Panc1 (cell line): ENCODE measurements around the gene OR56A5. TPM values are rescaled to one million over a fixed set of nuclear protein-coding genes. Genes with fewer than 3 reads are reported as not detected.

ENCODE experiments used
- ATAC-seq: fragments of 200-7000 bp; cut with Tn5 transposase; 2 replicates; pipeline ENCODE4 v1.9.1; 2020; ENCODE audit warnings: mild to moderate bottlenecking, moderate library complexity
- Bru-seq: library from RNA; stranded (reverse); fragments of 400-500 nt; gene quantifications from one replicate; lab custom pipeline; 2021; lab: Mats Ljungman, UMichigan
- BruChase-seq, 2 experiments: library from RNA; stranded (reverse); fragments of 400-500 nt; gene quantifications; one replicate each; lab custom pipeline; 2021; lab: Mats Ljungman, UMichigan
- BruUV-seq: library from RNA; stranded (reverse); fragments of 400-500 nt; replicated peaks from 2 replicates; lab custom pipeline; 2021; lab: Mats Ljungman, UMichigan
- CTCF ChIA-PET: fragments of 300-600 bp; sonication (Branson Sonifier 250); formaldehyde crosslinking; loops from one replicate; lab custom pipeline; 2022; ENCODE audit warnings: antibody characterized with exemption; lab: Charles Lee
- POLR2A ChIA-PET: fragments of 300-600 bp; sonication (Branson Sonifier 250); formaldehyde crosslinking; loops from one replicate; lab custom pipeline; 2022; ENCODE audit warnings: antibody characterized with exemption; lab: Charles Lee
- DNase-seq: peaks from one replicate; pipeline ENCODE4 v3.0.0-alpha.2; 2010; ENCODE audit warnings: low read depth, low spot score
- H3K27ac ChIP-seq: 2 replicates; pipeline ENCODE4 v1.5.1; 2011; ENCODE audit warnings: mild to moderate bottlenecking, low read length, inconsistent platforms
- H3K27me3 ChIP-seq: fragments of 200-500 bp; sonication (Bioruptor generic); 2 replicates; pipeline ENCODE4 v1.6.0; 2014; ENCODE audit warnings: low read length, inconsistent platforms; ENCODE audit not compliant: control insufficient read depth, insufficient read depth
- H3K36me3 ChIP-seq: fragments of 200-500 bp; sonication (Bioruptor generic); 2 replicates; pipeline ENCODE4 v1.5.1; 2014; ENCODE audit warnings: inconsistent platforms, mild to moderate bottlenecking, low read length, moderate library complexity; ENCODE audit not compliant: control insufficient read depth, insufficient read depth
- H3K4me1 ChIP-seq: 2 replicates; pipeline ENCODE4 v1.5.1; 2011; ENCODE audit warnings: inconsistent platforms, mild to moderate bottlenecking, low read length, moderate library complexity; ENCODE audit not compliant: control insufficient read depth, insufficient read depth
- H3K4me3 ChIP-seq, 2 experiments: 2 replicates each; pipeline ENCODE4 v1.5.1; 2011 to 2012; ENCODE audit warnings: low read depth in 2 of 2, low read length in 2 of 2, mild to moderate bottlenecking in 2 of 2, inconsistent platforms in 1 of 2, moderate library complexity in 1 of 2
- H3K9me3 ChIP-seq: fragments of 200-500 bp; sonication (Bioruptor generic); 2 replicates; pipeline ENCODE4 v1.5.1; 2014; ENCODE audit warnings: low read depth, mild to moderate bottlenecking, inconsistent platforms, low read length, moderate library complexity; ENCODE audit not compliant: control insufficient read depth, insufficient read depth
- POLR2AphosphoS5 ChIP-seq: IDR thresholded peaks from 2 replicates; pipeline ENCODE4 v1.6.1; 2012; ENCODE audit warnings: mild to moderate bottlenecking, low read depth, low read length, moderate library complexity
- SIN3A ChIP-seq: IDR thresholded peaks from 2 replicates; pipeline ENCODE4 v1.6.1; 2012; ENCODE audit warnings: low read depth, mild to moderate bottlenecking, low read length, moderate library complexity, borderline replicate concordance; ENCODE audit not compliant: insufficient read depth
- TCF7L2 ChIP-seq: IDR thresholded peaks from 2 replicates; pipeline ENCODE4 v1.6.1; 2011; ENCODE audit warnings: mild to moderate bottlenecking, low read depth, low read length, inconsistent platforms
- in situ Hi-C: cut with HindIII; loops from 2 replicates; pipeline ENCODE4 v1.10.0; 2016; ENCODE audit warnings: low sequenced_read_pairs, low pct_unique_long_range_greater_than_20kb
- intact Hi-C: fragments of 100-400 bp; cut with micrococcal nuclease; formaldehyde crosslinking; loops from one replicate; pipeline ENCODE4 v1.10.0; 2022; ENCODE audit not compliant: unreplicated experiment
- long read RNA-seq: library from polyadenylated mRNA; unstranded; transcript quantifications from one replicate; pipeline ENCODE4 v2.0.0, GENCODE V29; 2021; ENCODE audit not compliant: unreplicated experiment
- polyA plus RNA-seq: library from polyadenylated mRNA; unstranded; fragments of >200 nt; gene quantifications from one replicate; pipeline ENCODE4 v1.2.1, GENCODE V29; 2012; ENCODE audit warnings: missing spikeins; ENCODE audit not compliant: insufficient read length
- total RNA-seq: library from RNA; stranded (reverse); gene quantifications from one replicate; pipeline ENCODE4 v1.2.1, GENCODE V29; 2021; ENCODE audit not compliant: unreplicated experiment
- TF ChIP-seq, protein P1 (sequence below): fragments of 450-650 bp; IDR thresholded peaks from 2 replicates; pipeline ENCODE4 v1.5.1; 2017; ENCODE audit warnings: mild to moderate bottlenecking
- TF ChIP-seq, protein P2 (sequence below), 2 experiments: IDR thresholded peaks; 2 replicates each; pipeline ENCODE4 v1.6.1; 2011 to 2012; ENCODE audit warnings: low read depth in 2 of 2, control low read depth in 1 of 2, low read length in 1 of 2, mild to moderate bottlenecking in 1 of 2, moderate library complexity in 1 of 2; ENCODE audit not compliant: insufficient read depth in 1 of 2

Gene OR56A5
- total RNA-seq (not detected), Bru-seq, nascent RNA (not detected), BruChase-seq, experiment 1, labeled RNA remaining after a 2-hour chase (not detected), BruChase-seq, experiment 2, labeled RNA remaining after a 6-hour chase (not detected)
- polyA plus RNA-seq, result not detected
- long read RNA-seq, result 0 reads

GRCh38 chr11:5968394-5968793 lies at the start of gene OR56A5:
TSS of gene OR56A5 (minus strand) at chr11:5968494. CDS start at chr11:5968494, 0 bp downstream.
- intact Hi-C loops, result no loop called here
- Histone ChIP-seq H3K4me1 (no peaks in the 10 kb centered on the region), H3K9me3 (no peaks in the 10 kb centered on the region), H3K36me3 (no peaks in the 10 kb centered on the region), H3K4me3 (no peak within 1 kb of the TSS), H3K27ac (no peak within 1 kb of the TSS), H3K27me3 (peaks cover 2% of the 10 kb centered on the region; the same call in 1 of the 2 replicates)
- in situ Hi-C loops, result no loop called here
- ATAC-seq (no peak), DNase-seq (no peak)
- no TSS peak for BruUV-seq
- TF ChIP-seq SIN3A, result no peak
- CTCF ChIA-PET, result no interaction called here
- POLR2A ChIA-PET, result no interaction called here

DNA sequence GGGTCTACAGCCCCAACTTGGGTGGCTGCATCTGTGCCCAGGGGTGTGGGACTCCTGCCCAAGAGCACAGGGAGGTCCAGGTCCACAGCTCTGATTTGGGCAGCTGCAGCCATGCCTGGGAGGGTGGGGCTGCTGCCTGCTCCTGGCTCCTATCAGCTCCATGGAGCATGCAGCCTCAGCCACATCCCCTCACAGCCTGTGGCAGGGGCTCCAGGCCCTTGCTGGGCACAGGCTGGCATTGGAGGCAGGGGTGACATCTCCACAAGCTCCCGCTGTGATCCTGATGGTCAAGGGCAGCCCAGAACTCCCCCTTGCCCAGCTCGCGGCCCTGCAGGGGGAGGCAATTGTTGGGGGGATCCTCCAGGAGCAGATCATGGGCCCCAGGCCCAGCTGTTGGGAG lies 44.7 kb upstream of the OR56A5 start:
- intact Hi-C loops, result no loop called here
- CTCF ChIA-PET, result no interaction called here

More for the DNA sequence above, 44.7 kb upstream of the OR56A5 start:
- Histone ChIP-seq H3K27me3 (peaks cover 5% of the 10 kb centered on the region), H3K4me1 (no peaks in the 10 kb centered on the region), H3K4me3 (no peak overlapping the region), H3K9me3 (no peaks in the 10 kb centered on the region; the same call in 1 of the 2 replicates), H3K27ac (no peak overlapping the region), H3K36me3 (no peaks in the 10 kb centered on the region)
- ATAC-seq, result no peak
- POLR2A ChIA-PET, result no interaction called here
- DNase-seq, result no peak
- TF ChIP-seq, protein P1, sequence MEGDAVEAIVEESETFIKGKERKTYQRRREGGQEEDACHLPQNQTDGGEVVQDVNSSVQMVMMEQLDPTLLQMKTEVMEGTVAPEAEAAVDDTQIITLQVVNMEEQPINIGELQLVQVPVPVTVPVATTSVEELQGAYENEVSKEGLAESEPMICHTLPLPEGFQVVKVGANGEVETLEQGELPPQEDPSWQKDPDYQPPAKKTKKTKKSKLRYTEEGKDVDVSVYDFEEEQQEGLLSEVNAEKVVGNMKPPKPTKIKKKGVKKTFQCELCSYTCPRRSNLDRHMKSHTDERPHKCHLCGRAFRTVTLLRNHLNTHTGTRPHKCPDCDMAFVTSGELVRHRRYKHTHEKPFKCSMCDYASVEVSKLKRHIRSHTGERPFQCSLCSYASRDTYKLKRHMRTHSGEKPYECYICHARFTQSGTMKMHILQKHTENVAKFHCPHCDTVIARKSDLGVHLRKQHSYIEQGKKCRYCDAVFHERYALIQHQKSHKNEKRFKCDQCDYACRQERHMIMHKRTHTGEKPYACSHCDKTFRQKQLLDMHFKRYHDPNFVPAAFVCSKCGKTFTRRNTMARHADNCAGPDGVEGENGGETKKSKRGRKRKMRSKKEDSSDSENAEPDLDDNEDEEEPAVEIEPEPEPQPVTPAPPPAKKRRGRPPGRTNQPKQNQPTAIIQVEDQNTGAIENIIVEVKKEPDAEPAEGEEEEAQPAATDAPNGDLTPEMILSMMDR, result no peak
- TF ChIP-seq TCF7L2 (no peak), POLR2AphosphoS5 (no peak), SIN3A (no peak)
- TF ChIP-seq, protein P2, sequence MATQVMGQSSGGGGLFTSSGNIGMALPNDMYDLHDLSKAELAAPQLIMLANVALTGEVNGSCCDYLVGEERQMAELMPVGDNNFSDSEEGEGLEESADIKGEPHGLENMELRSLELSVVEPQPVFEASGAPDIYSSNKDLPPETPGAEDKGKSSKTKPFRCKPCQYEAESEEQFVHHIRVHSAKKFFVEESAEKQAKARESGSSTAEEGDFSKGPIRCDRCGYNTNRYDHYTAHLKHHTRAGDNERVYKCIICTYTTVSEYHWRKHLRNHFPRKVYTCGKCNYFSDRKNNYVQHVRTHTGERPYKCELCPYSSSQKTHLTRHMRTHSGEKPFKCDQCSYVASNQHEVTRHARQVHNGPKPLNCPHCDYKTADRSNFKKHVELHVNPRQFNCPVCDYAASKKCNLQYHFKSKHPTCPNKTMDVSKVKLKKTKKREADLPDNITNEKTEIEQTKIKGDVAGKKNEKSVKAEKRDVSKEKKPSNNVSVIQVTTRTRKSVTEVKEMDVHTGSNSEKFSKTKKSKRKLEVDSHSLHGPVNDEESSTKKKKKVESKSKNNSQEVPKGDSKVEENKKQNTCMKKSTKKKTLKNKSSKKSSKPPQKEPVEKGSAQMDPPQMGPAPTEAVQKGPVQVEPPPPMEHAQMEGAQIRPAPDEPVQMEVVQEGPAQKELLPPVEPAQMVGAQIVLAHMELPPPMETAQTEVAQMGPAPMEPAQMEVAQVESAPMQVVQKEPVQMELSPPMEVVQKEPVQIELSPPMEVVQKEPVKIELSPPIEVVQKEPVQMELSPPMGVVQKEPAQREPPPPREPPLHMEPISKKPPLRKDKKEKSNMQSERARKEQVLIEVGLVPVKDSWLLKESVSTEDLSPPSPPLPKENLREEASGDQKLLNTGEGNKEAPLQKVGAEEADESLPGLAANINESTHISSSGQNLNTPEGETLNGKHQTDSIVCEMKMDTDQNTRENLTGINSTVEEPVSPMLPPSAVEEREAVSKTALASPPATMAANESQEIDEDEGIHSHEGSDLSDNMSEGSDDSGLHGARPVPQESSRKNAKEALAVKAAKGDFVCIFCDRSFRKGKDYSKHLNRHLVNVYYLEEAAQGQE (IDR thresholded peaks at IDR 0.05; ENCODE audit: insufficient read depth in 1 of 2, low read depth in 2 of 2, low read length in 1 of 2), result no peak
- no TSS peak for BruUV-seq
- in situ Hi-C loops, result no loop called here
